HG03432 (cell line): ENCODE measurements around the gene RELN.

ENCODE experiments used
- ATAC-seq: cut with Tn5 transposase; IDR thresholded peaks from one replicate; pipeline ENCODE4 v1.9.1; 2021; ENCODE audit warnings: mild to moderate bottlenecking, moderate library complexity; ENCODE audit not compliant: unreplicated experiment

RELN gene

GRCh38 chr7:103593691-103594090, 395.8 kb downstream of the RELN start:
- ATAC-seq: no peak

GRCh38 chr7:103592844-103593243, 396.6 kb downstream of the RELN start:
- ATAC-seq: no peak

DNA sequence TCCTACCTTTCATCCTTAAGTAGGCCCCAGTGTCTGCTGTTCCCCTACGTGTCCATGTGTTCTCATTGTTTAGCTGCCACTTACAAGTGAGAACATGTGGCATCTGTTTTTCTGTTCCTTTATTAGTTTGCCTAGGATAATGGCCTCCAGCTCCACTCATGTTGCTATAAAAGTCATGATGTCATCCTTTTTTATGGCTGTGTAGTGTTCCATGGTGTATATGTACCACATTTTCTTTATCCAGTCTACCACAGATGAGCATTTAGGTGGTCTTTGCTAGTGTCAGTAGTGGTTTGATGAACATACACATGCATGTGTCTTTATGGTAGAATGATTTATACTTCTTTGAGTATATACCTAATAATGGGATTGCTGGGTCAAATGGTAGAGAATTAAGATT, 397.3 kb downstream of the RELN start:
- ATAC-seq: no peak

GRCh38 chr7:103580031-103580430, 409.4 kb downstream of the RELN start:
- no peak for ATAC-seq

DNA sequence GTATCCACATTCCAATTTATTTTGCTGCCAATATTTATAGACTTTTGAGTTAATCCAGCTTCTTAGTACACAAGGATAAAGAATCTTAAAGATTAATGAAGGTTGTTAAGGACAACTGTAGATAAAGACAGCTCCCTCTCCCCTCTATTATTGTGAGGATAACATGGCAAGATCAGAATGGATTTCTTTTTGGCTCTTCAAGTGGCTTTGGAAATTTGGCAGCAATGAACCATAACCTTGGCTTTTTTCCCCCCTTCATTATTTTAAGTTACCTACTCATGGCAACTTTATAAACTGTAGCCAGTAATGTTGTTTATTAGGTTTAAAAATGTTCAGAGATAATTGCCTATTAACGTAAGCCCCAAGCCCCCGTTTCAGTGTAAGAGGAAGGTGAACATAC, 412.4 kb downstream of the RELN start:
- no peak for ATAC-seq

- no peak for ATAC-seq
These were observed 412.8 kb downstream of the RELN start for GRCh38 chr7:103576641-103577040.

- ATAC-seq: no peak
These were observed 414.9 kb downstream of the RELN start for GRCh38 chr7:103574576-103574975.

DNA sequence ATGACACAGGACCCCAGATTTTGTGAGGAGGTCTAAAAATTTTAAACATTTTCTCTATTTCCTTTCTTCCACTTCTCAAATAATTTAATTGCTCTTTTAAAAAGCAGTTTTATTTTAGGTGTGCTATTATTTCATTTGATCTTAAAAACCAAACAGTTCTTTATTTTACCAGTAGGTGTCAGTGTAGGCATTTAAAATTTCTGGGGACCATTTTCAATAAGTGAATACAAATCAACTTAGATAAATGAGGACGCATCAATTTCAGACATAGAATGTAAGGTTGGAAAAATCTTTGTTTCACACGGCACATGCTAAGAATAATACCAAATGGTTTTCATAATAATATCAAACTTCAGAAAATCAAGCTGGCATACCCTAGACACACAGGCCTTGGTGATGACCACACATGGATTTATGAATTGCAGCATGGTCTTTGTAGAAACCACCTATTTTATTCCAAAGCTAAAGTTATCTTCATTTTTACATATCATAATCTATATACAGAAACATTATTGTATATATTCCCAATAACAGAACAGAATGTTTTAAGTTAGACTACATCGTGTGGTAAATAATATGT, 415.9 kb downstream of the RELN start:
- ATAC-seq: no peak

GRCh38 chr7:103571586-103571985, 417.9 kb downstream of the RELN start:
- ATAC-seq: no peak

DNA sequence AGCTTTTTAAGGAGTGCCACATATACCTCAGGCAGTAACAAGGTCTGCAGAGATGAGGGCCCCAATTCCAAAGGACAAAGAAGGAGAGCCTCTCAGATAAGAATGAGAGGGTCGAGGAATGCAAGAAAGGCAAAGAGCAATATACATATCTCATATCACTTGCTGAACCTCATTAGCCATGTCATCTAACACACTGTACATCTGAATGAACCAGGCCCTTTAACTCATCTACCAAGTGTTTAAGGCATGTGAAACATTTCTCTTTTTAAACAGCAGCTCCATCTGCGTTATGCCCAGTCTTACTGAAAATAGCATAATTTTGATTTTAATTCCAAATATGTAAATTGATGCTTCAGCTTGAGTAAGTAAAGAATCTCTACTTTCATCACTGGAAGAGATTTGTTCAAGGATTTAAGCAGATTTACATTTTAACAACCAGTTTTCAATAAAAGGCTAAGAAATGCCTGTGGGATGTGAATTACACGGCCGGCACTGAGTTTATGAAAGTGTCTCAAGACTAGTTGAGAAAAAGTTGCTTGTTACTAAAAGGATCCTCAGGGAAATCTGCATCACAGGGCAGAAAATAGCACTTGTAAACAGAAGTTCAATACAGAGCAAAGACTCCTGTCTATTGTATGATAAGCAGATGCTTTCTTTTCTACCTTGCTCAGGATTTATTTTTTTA, 419.7 kb downstream of the RELN start:
- ATAC-seq: no peak

- ATAC-seq: no peak
These were observed 425.0 kb downstream of the RELN start for GRCh38 chr7:103564416-103564815.

DNA sequence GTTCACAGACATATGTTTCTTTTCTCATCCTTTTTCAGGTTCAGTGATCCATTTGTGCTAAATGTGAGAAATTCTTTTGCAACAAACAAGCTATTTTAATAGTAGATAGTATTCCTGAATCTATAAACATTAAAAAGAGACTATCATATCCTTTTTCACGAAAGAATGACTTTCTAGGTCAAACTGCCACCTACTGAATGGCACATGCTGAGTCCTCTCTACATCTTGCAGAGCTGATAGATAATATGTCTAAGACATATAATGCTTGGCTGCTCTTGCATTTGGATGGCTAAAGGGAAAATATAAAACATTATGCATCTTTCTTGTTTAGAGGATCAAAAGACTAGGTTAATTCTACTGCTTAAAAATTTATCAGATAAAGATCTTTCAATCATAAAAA, 429.3 kb downstream of the RELN start:
- ATAC-seq: no peak

- ATAC-seq: no peak
These were observed 438.4 kb downstream of the RELN start for GRCh38 chr7:103551016-103551415.

- no peak for ATAC-seq
These were observed 439.7 kb downstream of the RELN start for GRCh38 chr7:103549786-103550185.

GRCh38 chr7:103547451-103548284, 441.8 kb downstream of the RELN start:
- ATAC-seq: no peak

GRCh38 chr7:103542470-103542869, 447.0 kb downstream of the RELN start:
- no peak for ATAC-seq

DNA sequence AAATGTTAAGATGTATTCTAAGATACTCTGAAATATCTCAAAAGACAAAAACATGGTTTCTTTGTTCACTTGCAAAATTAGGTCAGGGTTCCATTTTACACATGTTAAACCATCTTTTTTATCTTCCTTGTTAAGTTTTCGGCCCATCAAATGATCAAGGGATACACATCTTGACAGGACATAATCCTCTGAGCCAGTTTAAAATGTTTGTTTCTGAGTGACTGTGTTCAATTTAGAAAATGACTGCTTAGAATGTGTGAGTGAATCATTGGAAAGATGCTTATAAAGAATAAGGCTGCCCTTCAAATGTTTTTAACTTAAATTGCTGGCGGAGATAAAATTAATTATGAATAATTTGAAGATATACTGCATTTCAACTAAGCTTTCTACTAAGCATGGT, 447.5 kb downstream of the RELN start:
- ATAC-seq: no peak

DNA sequence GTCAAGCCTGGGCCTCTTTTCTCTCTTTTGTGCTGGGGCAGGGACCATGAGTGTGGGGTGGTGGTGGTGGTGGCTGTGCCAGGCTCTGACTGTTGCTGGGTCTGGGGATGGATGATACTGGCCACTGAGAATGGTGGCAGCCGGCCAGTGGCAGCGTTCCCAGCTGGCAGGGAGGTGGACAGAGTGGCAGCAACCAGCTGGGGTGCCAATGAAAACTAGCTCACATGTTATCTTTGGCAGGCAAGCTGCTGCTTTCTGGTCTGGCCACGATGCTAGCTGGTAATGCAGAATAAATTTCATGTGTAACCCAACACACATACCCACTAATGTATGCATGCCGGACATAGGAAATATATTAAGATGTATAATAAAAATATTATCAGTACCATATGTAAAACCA, 448.4 kb downstream of the RELN start:
- no peak for ATAC-seq

DNA sequence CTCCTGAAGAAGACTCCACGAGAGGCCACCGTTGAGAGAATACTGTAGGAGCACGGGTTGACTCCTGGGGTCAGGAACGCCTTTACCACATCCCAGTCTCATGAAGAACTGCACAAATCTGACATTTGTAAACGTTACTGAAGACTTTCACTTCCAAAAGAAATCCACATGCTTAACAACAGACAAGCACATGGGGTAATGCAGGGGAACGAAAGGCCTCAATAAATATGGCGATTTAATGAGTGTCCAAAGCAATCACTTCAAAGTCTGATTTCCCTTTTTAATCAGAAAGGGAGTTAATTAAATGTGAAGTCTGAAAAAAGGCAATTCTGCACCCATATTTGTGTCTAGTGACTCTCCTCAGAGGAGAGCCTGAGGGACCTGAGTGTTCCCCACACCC, 449.1 kb downstream of the RELN start:
- no peak for ATAC-seq

DNA sequence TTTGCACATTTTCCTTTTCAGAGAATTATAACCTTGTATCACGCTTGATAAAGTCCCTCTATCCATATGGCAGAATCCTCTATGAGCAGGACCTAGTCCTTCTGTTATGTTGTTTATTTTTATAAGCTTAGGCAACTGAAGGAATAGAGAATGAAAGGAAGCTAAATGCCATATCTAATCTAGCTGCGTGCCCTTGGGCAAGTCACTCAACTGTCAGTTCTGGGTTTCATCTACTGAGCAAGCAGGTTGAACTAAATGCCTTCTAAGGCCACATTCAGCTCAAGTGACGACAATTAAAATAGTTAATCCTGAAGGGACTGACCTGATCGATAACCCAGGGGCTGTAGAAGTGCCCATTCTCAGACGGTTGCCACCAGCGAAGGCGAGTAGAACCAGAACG, 449.6 kb downstream of the RELN start:
- ATAC-seq: no peak

- no peak for ATAC-seq
These were observed 450.3 kb downstream of the RELN start for GRCh38 chr7:103538964-103539709.
